ENCODE measurements around the gene ABCC1. TPM values are rescaled to one million over a fixed set of nuclear protein-coding genes. Genes with fewer than 3 reads are reported as not detected.

Gene ABCC1
- total and polyA plus RNA-seq, 12 donors, result 6.1 to 32.8 (median 21.6) TPM

DNA sequence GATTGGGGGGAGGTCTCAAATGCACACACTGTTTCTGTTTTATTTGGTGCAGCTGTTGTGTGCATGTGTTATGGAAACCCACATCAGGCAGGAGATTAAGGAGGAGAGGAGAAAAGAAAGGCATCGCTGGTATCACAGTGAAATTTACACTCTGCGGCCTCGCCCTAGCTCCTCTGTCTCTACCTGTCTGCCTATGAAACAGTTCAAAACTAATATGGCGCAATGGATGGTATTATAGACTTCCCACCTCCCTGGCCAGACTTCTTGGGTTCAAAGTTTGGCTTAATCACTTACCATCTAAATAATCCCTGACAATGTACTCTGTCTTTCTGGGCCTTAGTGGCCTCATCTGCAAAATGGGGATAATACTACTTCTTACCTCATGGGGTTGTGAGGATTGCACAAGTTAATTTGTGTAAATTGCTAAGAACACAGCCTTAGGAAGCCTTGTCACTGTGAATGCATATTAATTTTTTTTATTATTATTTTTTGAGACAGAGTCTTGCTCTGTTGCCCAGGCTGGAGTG, 1.4 kb upstream of the ABCC1 start:
- no peak for ATAC-seq
- 96 to 98% methylated on average over 4 of the region's 4 CpGs for WGBS, 2 donors
- TF ChIP-seq, protein P1, sequence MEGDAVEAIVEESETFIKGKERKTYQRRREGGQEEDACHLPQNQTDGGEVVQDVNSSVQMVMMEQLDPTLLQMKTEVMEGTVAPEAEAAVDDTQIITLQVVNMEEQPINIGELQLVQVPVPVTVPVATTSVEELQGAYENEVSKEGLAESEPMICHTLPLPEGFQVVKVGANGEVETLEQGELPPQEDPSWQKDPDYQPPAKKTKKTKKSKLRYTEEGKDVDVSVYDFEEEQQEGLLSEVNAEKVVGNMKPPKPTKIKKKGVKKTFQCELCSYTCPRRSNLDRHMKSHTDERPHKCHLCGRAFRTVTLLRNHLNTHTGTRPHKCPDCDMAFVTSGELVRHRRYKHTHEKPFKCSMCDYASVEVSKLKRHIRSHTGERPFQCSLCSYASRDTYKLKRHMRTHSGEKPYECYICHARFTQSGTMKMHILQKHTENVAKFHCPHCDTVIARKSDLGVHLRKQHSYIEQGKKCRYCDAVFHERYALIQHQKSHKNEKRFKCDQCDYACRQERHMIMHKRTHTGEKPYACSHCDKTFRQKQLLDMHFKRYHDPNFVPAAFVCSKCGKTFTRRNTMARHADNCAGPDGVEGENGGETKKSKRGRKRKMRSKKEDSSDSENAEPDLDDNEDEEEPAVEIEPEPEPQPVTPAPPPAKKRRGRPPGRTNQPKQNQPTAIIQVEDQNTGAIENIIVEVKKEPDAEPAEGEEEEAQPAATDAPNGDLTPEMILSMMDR (IDR thresholded peaks at IDR 0.05), result no peak
- no peak overlapping the region for H3K27ac ChIP-seq
- H3K9me3 ChIP-seq, result no peaks in the 10 kb centered on the region
- no peaks in the 10 kb centered on the region for H3K27me3 ChIP-seq
- no peak for DNase-seq
- H3K4me3 ChIP-seq, result no peak overlapping the region
- intact Hi-C loops (cut with DNase I), result loop anchor here in 2 of 10 donors (10.0 kb wide), 2 partner anchors 53 to 147 kb away; no protein-coding TSS in a partner anchor
- peaks cover 0 to 40% (median 29%) of the 10 kb centered on the region in 9 donors for H3K4me1 ChIP-seq
- no peaks in the 10 kb centered on the region for H3K36me3 ChIP-seq

DNA sequence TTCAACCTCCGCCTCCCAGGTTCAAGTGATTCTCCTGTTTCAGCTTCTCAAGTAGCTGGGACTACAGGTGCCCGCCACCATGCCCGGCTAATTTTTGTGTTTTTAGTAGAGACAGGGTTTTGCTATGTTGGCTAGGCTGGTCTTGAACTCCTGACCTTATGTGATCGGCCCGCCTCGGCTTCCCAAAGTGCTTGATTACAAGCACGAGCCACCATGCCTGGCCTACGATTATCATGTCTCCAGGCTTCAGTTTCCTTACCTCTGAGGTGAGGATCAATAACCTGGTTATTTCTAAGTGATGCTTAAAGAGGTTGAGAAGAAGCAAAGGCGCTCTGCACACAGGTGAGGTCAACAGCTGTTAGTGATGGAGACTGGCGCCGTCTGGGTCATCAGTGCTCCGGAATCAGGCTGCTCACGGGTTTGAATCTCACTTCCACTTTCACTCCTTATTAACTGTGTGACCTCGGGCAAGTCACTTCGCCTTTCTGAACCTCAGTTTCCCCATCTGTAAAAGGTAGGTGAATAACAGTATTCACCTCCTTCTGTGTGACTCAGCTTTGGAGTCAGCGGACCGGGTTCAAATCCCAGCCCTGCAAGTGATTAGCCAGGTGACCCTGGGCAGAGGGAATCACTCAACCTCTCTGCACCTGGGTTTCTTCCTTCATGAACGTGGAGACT, 745 bp upstream of the ABCC1 start:
- peak in 2 of 8 donors; percentile 2 to 3 for ATAC-seq
- no peaks in the 10 kb centered on the region for H3K9me3 ChIP-seq
- H3K27ac ChIP-seq, result peak overlapping the region in 8 of 10 donors; percentile 44 to 82 (median 64)
- H3K4me1 ChIP-seq, result peaks cover 0 to 41% (median 32%) of the 10 kb centered on the region in 9 donors
- no peaks in the 10 kb centered on the region for H3K27me3 ChIP-seq
- DNase-seq, result no peak
- WGBS, 2 donors, result 69 to 78% methylated on average over 18 of the region's 18 CpGs
- H3K36me3 ChIP-seq, result no peaks in the 10 kb centered on the region
- H3K4me3 ChIP-seq, result peak overlapping the region in 9 of 10 donors; percentile 48 to 94 (median 69)
- intact Hi-C loops (cut with DNase I), result loop anchor here in 2 of 10 donors (10.0 kb wide), 2 partner anchors 54 to 146 kb away; no protein-coding TSS in a partner anchor
- TF ChIP-seq, protein P1 (IDR thresholded peaks at IDR 0.05), result no peak

DNA sequence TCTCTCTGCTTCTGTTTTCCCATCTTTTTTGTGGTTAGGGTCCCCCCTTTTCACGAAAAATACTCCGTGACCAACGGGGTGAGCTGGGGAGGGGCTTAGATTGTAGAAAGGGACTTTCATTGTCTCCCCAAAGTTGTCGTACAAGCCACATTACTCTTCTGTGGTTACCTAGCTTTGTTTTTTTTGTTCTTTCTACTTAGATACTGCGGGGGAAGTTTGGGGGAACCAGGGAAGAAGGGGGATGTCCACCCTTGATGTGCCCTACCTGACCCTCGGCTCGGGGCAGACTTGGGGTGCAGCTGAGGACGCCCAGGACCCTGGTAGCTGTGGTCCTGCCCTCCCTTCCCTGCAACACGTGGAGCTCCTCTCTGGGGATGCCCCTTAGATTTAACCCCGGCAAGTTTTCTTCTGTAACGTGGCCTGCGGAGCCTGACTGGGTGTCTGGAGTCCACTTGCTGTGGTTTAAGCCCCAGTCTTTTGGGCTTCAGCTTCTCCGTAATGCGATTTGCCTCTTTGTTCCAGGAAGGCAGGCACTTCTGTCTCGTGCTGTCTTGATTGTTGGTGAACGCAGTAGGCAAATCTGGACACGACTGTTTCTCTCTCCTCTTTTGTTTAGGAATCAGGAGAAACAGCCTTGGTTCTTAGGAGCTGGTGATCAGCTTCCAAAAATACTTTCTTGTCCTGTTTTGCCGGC, 892 bp downstream of the ABCC1 start:
- intact Hi-C loops (cut with DNase I), result loop anchor here in 8 of 10 donors (5.0 to 10.0 kb wide), 8 partner anchors 52 to 172 kb away; partner anchors contain the start of gene CEP20 (in 3 of the 8)
- H3K4me1 ChIP-seq, result peaks cover 0 to 56% (median 32%) of the 10 kb centered on the region in 9 donors

More for the DNA sequence above, 892 bp downstream of the ABCC1 start:
- peak in 7 of 8 donors; percentile 23 to 44 (median 38) for ATAC-seq
- no peaks in the 10 kb centered on the region for H3K36me3 ChIP-seq
- no peaks in the 10 kb centered on the region for H3K9me3 ChIP-seq
- TF ChIP-seq, protein P1 (IDR thresholded peaks at IDR 0.05), result no peak
- 3 to 4% methylated on average over 18 of the region's 18 CpGs for WGBS, 2 donors
- peak overlapping the region; percentile 42 to 94 (median 83) for H3K27ac ChIP-seq
- DNase-seq, result no peak
- no peaks in the 10 kb centered on the region for H3K27me3 ChIP-seq
- H3K4me3 ChIP-seq, result peak overlapping the region; percentile 61 to 94 (median 86)
